Neural progenitor cell (in vitro differentiated cells): ENCODE measurements around the gene GDPD2. TPM values are rescaled to one million over a fixed set of nuclear protein-coding genes. Genes with fewer than 3 reads are reported as not detected.
A peak's percentile ranks its signal among the peaks of the same experiment; 100 is the strongest.

Experiments
- DNase-seq: peaks from one replicate; pipeline ENCODE4 v3.0.0-alpha.2; 2016; ENCODE audit warnings: low spot score
- H2AFZ ChIP-seq: fragments of 200-600 bp; sonication (generic); replicated peaks from 2 replicates; pipeline ENCODE4 v1.6.1; 2016; ENCODE audit warnings: antibody characterized with exemption
- H3F3A ChIP-seq: fragments of 200-600 bp; sonication (generic); 2 replicates; pipeline ENCODE4 v1.6.1; 2016; ENCODE audit warnings: antibody characterized with exemption, low read depth
- H3K27ac ChIP-seq: fragments of 200-600 bp; sonication (generic); 2 replicates; pipeline ENCODE4 v1.5.1; 2016; ENCODE audit warnings: mild to moderate bottlenecking
- H3K27me3 ChIP-seq: fragments of 200-600 bp; sonication (generic); 2 replicates; pipeline ENCODE4 v1.6.1; 2016; ENCODE audit warnings: mild to moderate bottlenecking, moderate library complexity
- H3K36me3 ChIP-seq: fragments of 200-600 bp; sonication (generic); 2 replicates; pipeline ENCODE4 v1.5.1; 2016
- H3K4me1 ChIP-seq: fragments of 200-600 bp; sonication (generic); 2 replicates; pipeline ENCODE4 v1.6.1; 2016; ENCODE audit warnings: mixed run types
- H3K4me2 ChIP-seq: fragments of 200-600 bp; sonication (generic); 2 replicates; pipeline ENCODE4 v1.6.1; 2016
- H3K4me3 ChIP-seq: fragments of 200-600 bp; sonication (generic); 2 replicates; pipeline ENCODE4 v1.5.1; 2016
- H3K79me2 ChIP-seq: fragments of 200-600 bp; sonication (generic); 2 replicates; pipeline ENCODE4 v1.6.1; 2016; ENCODE audit warnings: low read depth
- H3K9ac ChIP-seq: fragments of 200-600 bp; sonication (generic); 2 replicates; pipeline ENCODE4 v1.6.1; 2016
- H3K9me3 ChIP-seq: fragments of 200-600 bp; sonication (generic); 2 replicates; pipeline ENCODE4 v1.5.1; 2016; ENCODE audit warnings: low read depth
- H4K20me1 ChIP-seq: fragments of 200-600 bp; sonication (generic); 2 replicates; pipeline ENCODE4 v1.6.1; 2016; ENCODE audit warnings: low read depth
- H3K27ac Mint-ChIP-seq: 3 replicates; pipeline ENCODE4 v1.8.0; 2021; ENCODE audit warnings: mixed read lengths
- H3K27me3 Mint-ChIP-seq: 2 replicates; pipeline ENCODE4 v1.8.0; 2022; ENCODE audit warnings: low read depth, mild to moderate bottlenecking, inconsistent platforms, moderate library complexity, mixed read lengths; ENCODE audit not compliant: insufficient read depth
- H3K36me3 Mint-ChIP-seq: 3 replicates; pipeline ENCODE4 v1.8.0; 2021; ENCODE audit warnings: mixed read lengths
- H3K4me1 Mint-ChIP-seq: 3 replicates; pipeline ENCODE4 v1.8.0; 2021; ENCODE audit warnings: mixed read lengths
- H3K4me3 Mint-ChIP-seq: 3 replicates; pipeline ENCODE4 v1.8.0; 2021; ENCODE audit warnings: mild to moderate bottlenecking, moderate library complexity, mixed read lengths
- H3K9me3 Mint-ChIP-seq: 3 replicates; pipeline ENCODE4 v1.8.0; 2020; ENCODE audit warnings: mixed read lengths
- CTCF ChIP-seq: fragments of 200-600 bp; sonication (generic); IDR thresholded peaks from 2 replicates; pipeline ENCODE4 v1.5.1; 2017; ENCODE audit warnings: antibody characterized with exemption, mild to moderate bottlenecking
- EZH2 ChIP-seq: fragments of 200-600 bp; sonication (generic); IDR thresholded peaks from 2 replicates; pipeline ENCODE4 v1.6.1; 2017; ENCODE audit warnings: antibody characterized with exemption, mild to moderate bottlenecking, moderate library complexity
- EZH2phosphoT487 ChIP-seq: fragments of 200-600 bp; sonication (generic); IDR thresholded peaks from 2 replicates; pipeline ENCODE4 v1.6.1; 2017; ENCODE audit warnings: antibody characterized with exemption
- total RNA-seq: library from RNA; depleted of rRNA; stranded (reverse); fragments of >200 nt; gene quantifications from 2 replicates; pipeline ENCODE4 v1.2.3, GENCODE V29; 2015; ENCODE audit warnings: low replicate concordance

Gene GDPD2
- total RNA-seq, 1 donor from 2014 or later = 1.3 TPM

DNA sequence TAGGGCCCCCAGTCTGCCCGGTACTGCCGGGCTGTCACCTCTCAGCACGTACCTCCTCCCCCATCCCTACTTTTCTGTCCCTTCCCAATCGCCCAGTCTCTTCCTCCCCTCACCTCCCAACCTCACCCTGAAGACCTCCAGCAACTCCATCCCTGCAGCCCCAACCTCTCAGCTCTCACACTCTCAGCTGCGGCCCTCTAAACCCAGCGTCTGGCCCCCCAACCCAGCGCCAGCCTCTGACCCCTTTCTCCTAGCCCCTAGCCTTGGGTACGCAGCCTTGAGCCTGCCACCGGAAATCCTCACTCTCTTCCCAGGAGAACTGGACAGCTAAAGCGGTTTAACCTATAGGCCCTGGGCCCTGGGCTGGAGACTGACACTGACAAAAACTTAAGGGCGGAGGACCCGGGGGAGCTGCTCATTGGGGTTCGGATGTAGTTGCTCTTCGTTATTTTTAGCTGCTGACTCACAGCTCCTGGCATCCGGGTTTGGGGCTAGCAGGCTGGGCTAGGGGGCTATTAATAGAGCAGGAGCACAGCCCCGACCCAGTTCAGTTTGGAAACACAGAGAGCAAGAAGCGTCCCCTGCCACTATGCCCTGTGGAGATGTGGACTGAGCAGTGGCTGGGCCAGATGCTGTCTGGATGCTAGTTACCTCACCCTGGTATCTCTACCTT is 11.9 kb downstream of the GDPD2 start:
- Histone ChIP-seq H3K9me3 (no peaks in the 10 kb centered on the region), H3K79me2 (no peaks in the 10 kb centered on the region), H3K4me2 (peak overlapping the region; percentile 74), H3K27ac (no peak overlapping the region), H3K4me3 (peak overlapping the region; percentile 61), H4K20me1 (no peaks in the 10 kb centered on the region), H3K9ac (no peak overlapping the region), H3K27me3 (no peaks in the 10 kb centered on the region), H3F3A (no peaks in the 10 kb centered on the region), H3K4me1 (no peaks in the 10 kb centered on the region), H3K36me3 (no peaks in the 10 kb centered on the region), H2AFZ (peak overlapping the region; percentile 17)
- peak; percentile 10 for DNase-seq
- peak overlapping the region; percentile 90 for H3K4me3 Mint-ChIP-seq
- TF ChIP-seq EZH2phosphoT487 (no peak), EZH2 (no peak), CTCF (no peak)
- peaks cover 9% of the 10 kb centered on the region for H3K9me3 Mint-ChIP-seq
- peak overlapping the region; percentile 66 for H3K27ac Mint-ChIP-seq
- H3K36me3 Mint-ChIP-seq = peaks cover 3% of the 10 kb centered on the region
- H3K27me3 Mint-ChIP-seq = peaks cover 9% of the 10 kb centered on the region
- peaks cover 14% of the 10 kb centered on the region for H3K4me1 Mint-ChIP-seq

GRCh38 chrX:70436343-70436742 is 13.2 kb downstream of the GDPD2 start:
- Mint-ChIP-seq H3K4me1 (peaks cover 14% of the 10 kb centered on the region), H3K9me3 (peaks cover 10% of the 10 kb centered on the region), H3K27ac (no peak overlapping the region), H3K4me3 (peak overlapping the region; percentile 73), H3K36me3 (no peaks in the 10 kb centered on the region), H3K27me3 (peaks cover 8% of the 10 kb centered on the region)
- Histone ChIP-seq H3F3A (no peaks in the 10 kb centered on the region), H3K4me3 (no peak overlapping the region), H3K27ac (no peak overlapping the region), H3K4me2 (peak overlapping the region; percentile 39), H3K79me2 (no peaks in the 10 kb centered on the region), H3K36me3 (no peaks in the 10 kb centered on the region), H3K9ac (no peak overlapping the region), H3K9me3 (no peaks in the 10 kb centered on the region), H3K27me3 (peaks cover 4% of the 10 kb centered on the region), H3K4me1 (no peaks in the 10 kb centered on the region), H4K20me1 (no peaks in the 10 kb centered on the region), H2AFZ (no peak overlapping the region)
- no peak for TF ChIP-seq EZH2phosphoT487
- TF ChIP-seq CTCF = peak; percentile 53
- peak; percentile 86 for DNase-seq

DNA sequence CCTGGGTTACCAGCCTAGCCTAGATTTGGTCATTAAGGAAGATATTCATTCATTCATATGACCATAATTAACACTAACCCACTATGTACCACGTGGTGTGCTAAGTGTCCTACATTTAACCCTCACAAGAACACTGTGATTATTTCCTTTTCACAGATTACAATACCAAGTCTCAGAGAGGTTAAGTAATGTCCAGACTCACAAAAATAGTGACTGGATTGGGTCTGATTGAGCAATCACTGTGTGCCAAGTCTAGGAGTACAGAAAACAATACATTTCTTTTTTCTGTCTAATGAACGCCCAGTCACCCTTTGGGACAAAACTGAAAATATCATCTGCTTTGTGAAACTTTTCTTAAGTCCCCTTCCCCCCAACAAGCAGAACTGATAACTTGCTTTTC is 13.9 kb downstream of the GDPD2 start:
- H3K79me2 ChIP-seq = no peaks in the 10 kb centered on the region
- no peaks in the 10 kb centered on the region for H3K4me1 ChIP-seq
- Mint-ChIP-seq H3K27ac (no peak overlapping the region), H3K4me3 (no peak overlapping the region), H3K36me3 (no peaks in the 10 kb centered on the region), H3K4me1 (peaks cover 14% of the 10 kb centered on the region), H3K27me3 (peaks cover 8% of the 10 kb centered on the region), H3K9me3 (peaks cover 10% of the 10 kb centered on the region)
- H3K27me3 ChIP-seq = peaks cover 6% of the 10 kb centered on the region
- no peak overlapping the region for H3K4me3 ChIP-seq
- H3K27ac ChIP-seq = no peak overlapping the region
- no peak overlapping the region for H3K4me2 ChIP-seq
- DNase-seq = no peak
- H4K20me1 ChIP-seq = no peaks in the 10 kb centered on the region
- H2AFZ ChIP-seq = no peak overlapping the region
- no peaks in the 10 kb centered on the region for H3K9me3 ChIP-seq
- no peaks in the 10 kb centered on the region for H3K36me3 ChIP-seq
- no peak overlapping the region for H3K9ac ChIP-seq
- H3F3A ChIP-seq = no peaks in the 10 kb centered on the region
- TF ChIP-seq EZH2 (no peak), EZH2phosphoT487 (no peak), CTCF (no peak)
